IMR-90 (cell line): ENCODE data around the gene RUNX2. TPM values are rescaled to one million over a fixed set of nuclear protein-coding genes. Genes with fewer than 3 reads are reported as not detected.

Experiments used
- ATAC-seq: fragments of 200-7000 bp; cut with Tn5 transposase; 2 replicates; pipeline ENCODE4 v1.9.1; 2020; ENCODE audit warnings: low read depth, mild to moderate bottlenecking, moderate library complexity
- BruUV-seq: library from RNA; stranded (reverse); fragments of 400-500 nt; replicated peaks from 2 replicates; lab custom pipeline; 2021; lab: Mats Ljungman, UMichigan
- CTCF ChIA-PET: fragments of 300-600 bp; formaldehyde crosslinking; extraction: SDS; loops from one replicate; lab custom pipeline; 2021; ENCODE audit warnings: antibody characterized with exemption; lab: Yijun Ruan, JAX
- POLR2A ChIA-PET: fragments of 300-600 bp; sonication (Branson Sonifier 250); formaldehyde crosslinking; loops from one replicate; lab custom pipeline; 2022; ENCODE audit warnings: antibody characterized with exemption; ENCODE audit not compliant: unreplicated experiment; lab: Charles Lee
- DNase-seq: peaks from one replicate; pipeline ENCODE4 v3.0.0; 2013
- H2AFZ ChIP-seq: replicated peaks from 2 replicates; pipeline ENCODE3; 2013; ENCODE audit warnings: low read length, mild to moderate bottlenecking; ENCODE audit not compliant: poor library complexity
- H2AK5ac ChIP-seq: 2 replicates; pipeline ENCODE4 v1.6.1; 2013; ENCODE audit warnings: low read depth, low read length, inconsistent platforms
- H2AK9ac ChIP-seq: replicated peaks from 2 replicates; pipeline ENCODE3; 2013; ENCODE audit warnings: mild to moderate bottlenecking, low read depth, low read length, moderate library complexity; ENCODE audit not compliant: poor library complexity
- H2BK120ac ChIP-seq: 2 replicates; pipeline ENCODE4 v1.6.1; 2013; ENCODE audit warnings: low read depth, low read length, inconsistent platforms
- H2BK15ac ChIP-seq: 3 replicates; pipeline ENCODE4 v1.6.1; 2013; ENCODE audit warnings: low read depth, low read length, inconsistent platforms
- H2BK20ac ChIP-seq: 2 replicates; pipeline ENCODE4 v1.6.1; 2013; ENCODE audit warnings: low read depth, mild to moderate bottlenecking, inconsistent platforms, low read length, moderate library complexity
- H2BK5ac ChIP-seq: 2 replicates; pipeline ENCODE4 v1.6.1; 2013; ENCODE audit warnings: mild to moderate bottlenecking, low read depth, low read length, inconsistent platforms; ENCODE audit not compliant: poor library complexity, severe bottlenecking
- H3K14ac ChIP-seq: replicated peaks from 2 replicates; pipeline ENCODE4 v1.6.1; 2013; ENCODE audit warnings: low read depth, low read length, inconsistent platforms
- H3K18ac ChIP-seq: 2 replicates; pipeline ENCODE4 v1.6.1; 2013; ENCODE audit warnings: low read depth, low read length, control low read depth
- H3K23ac ChIP-seq: 2 replicates; pipeline ENCODE4 v1.6.1; 2013; ENCODE audit warnings: low read depth, low read length, inconsistent platforms
- H3K27ac ChIP-seq: 2 replicates; pipeline ENCODE4 v1.5.1; 2013; ENCODE audit warnings: mild to moderate bottlenecking, control low read depth, low read length; ENCODE audit not compliant: insufficient read depth
- H3K27me3 ChIP-seq: 2 replicates; pipeline ENCODE4 v1.6.1; 2013; ENCODE audit warnings: low read length; ENCODE audit not compliant: control insufficient read depth, insufficient read depth
- H3K36me3 ChIP-seq: 2 replicates; pipeline ENCODE4 v1.6.1; 2013; ENCODE audit warnings: low read length, mixed read lengths; ENCODE audit not compliant: control insufficient read depth, insufficient read depth
- H3K4ac ChIP-seq: 2 replicates; pipeline ENCODE4 v1.6.1; 2013; ENCODE audit warnings: low read depth, low read length, inconsistent platforms
- H3K4me1 ChIP-seq: 2 replicates; pipeline ENCODE4 v1.6.1; 2013; ENCODE audit warnings: low read length, mixed read lengths; ENCODE audit not compliant: control insufficient read depth, insufficient read depth
- H3K4me2 ChIP-seq: 2 replicates; pipeline ENCODE4 v1.6.1; 2013; ENCODE audit warnings: low read depth, mild to moderate bottlenecking, control low read depth, low read length, moderate library complexity
- H3K4me3 ChIP-seq: 2 replicates; pipeline ENCODE4 v1.5.1; 2013; ENCODE audit warnings: low read depth, mild to moderate bottlenecking, control low read depth, low read length, moderate library complexity; ENCODE audit not compliant: insufficient read depth
- H3K56ac ChIP-seq: 2 replicates; pipeline ENCODE4 v1.6.1; 2013; ENCODE audit warnings: low read length, inconsistent platforms; ENCODE audit not compliant: insufficient read depth; ENCODE audit errors: extremely low read depth
- H3K79me1 ChIP-seq, 2 experiments: 2 replicates each; pipeline ENCODE4 v1.6.1; 2013; ENCODE audit warnings: low read length in 2 of 2, inconsistent platforms in 1 of 2, low read depth in 1 of 2
- H3K9ac ChIP-seq: 2 replicates; pipeline ENCODE4 v1.6.1; 2013; ENCODE audit warnings: low read depth, low read length, control low read depth
- H3K9me1 ChIP-seq: 2 replicates; pipeline ENCODE4 v1.6.1; 2013; ENCODE audit warnings: low read length, inconsistent platforms; ENCODE audit not compliant: insufficient read depth
- H3K9me3 ChIP-seq: 2 replicates; pipeline ENCODE4 v1.6.1; 2013; ENCODE audit warnings: low read length; ENCODE audit not compliant: control insufficient read depth, insufficient read depth
- H4K20me1 ChIP-seq: 2 replicates; pipeline ENCODE4 v1.6.1; 2013; ENCODE audit warnings: low read length, inconsistent platforms; ENCODE audit not compliant: insufficient read depth
- H4K5ac ChIP-seq: 2 replicates; pipeline ENCODE4 v1.6.1; 2013; ENCODE audit warnings: mild to moderate bottlenecking, low read depth, low read length, control low read depth
- H4K8ac ChIP-seq, 2 experiments: 2 replicates each; pipeline ENCODE4 v1.6.1; 2013; ENCODE audit warnings: low read depth in 2 of 2, low read length in 2 of 2, control low read depth in 1 of 2, inconsistent platforms in 1 of 2
- H4K91ac ChIP-seq: 2 replicates; pipeline ENCODE4 v1.6.1; 2013; ENCODE audit warnings: low read depth, low read length, inconsistent platforms; ENCODE audit not compliant: insufficient read depth
- BHLHE40 ChIP-seq: fragments of 150-350 bp; IDR thresholded peaks from 2 replicates; pipeline ENCODE4 v1.6.1; 2016; ENCODE audit warnings: mild to moderate bottlenecking, low read depth, low read length
- CEBPB ChIP-seq: IDR thresholded peaks from 2 replicates; pipeline ENCODE4 v1.6.1; 2012; ENCODE audit warnings: low read depth, low read length, improper control_type of control experiment
- CHD1 ChIP-seq: IDR thresholded peaks from 2 replicates; pipeline ENCODE4 v1.6.1; 2012; ENCODE audit warnings: low read depth, low read length, improper control_type of control experiment
- ELK1 ChIP-seq: fragments of 150-350 bp; IDR thresholded peaks from 2 replicates; pipeline ENCODE4 v1.6.1; 2016; ENCODE audit warnings: low read depth, mild to moderate bottlenecking, low read length, moderate library complexity, borderline replicate concordance
- FOS ChIP-seq: fragments of 150-350 bp; IDR thresholded peaks from 2 replicates; pipeline ENCODE4 v1.6.1; 2016; ENCODE audit warnings: low read depth, low read length
- MAFK ChIP-seq: IDR thresholded peaks from 2 replicates; pipeline ENCODE4 v1.6.1; 2012; ENCODE audit warnings: low read depth, low read length, improper control_type of control experiment
- MAZ ChIP-seq: IDR thresholded peaks from 2 replicates; pipeline ENCODE4 v1.6.1; 2012; ENCODE audit warnings: low read depth, mild to moderate bottlenecking, low read length, improper control_type of control experiment, moderate library complexity, borderline replicate concordance
- MXI1 ChIP-seq: IDR thresholded peaks from 2 replicates; pipeline ENCODE4 v1.6.1; 2012; ENCODE audit warnings: low read depth, mild to moderate bottlenecking, low read length, moderate library complexity, borderline replicate concordance
- NFE2L2 ChIP-seq: fragments of 150-350 bp; IDR thresholded peaks from 2 replicates; pipeline ENCODE4 v1.6.1; 2016; ENCODE audit warnings: low read depth, mild to moderate bottlenecking, low read length
- POLR2A ChIP-seq: IDR thresholded peaks from 2 replicates; pipeline ENCODE4 v1.6.1; 2012; ENCODE audit warnings: mild to moderate bottlenecking, low read depth, low read length
- RAD21 ChIP-seq: IDR thresholded peaks from 2 replicates; pipeline ENCODE4 v1.6.1; 2012; ENCODE audit warnings: low read length, improper control_type of control experiment
- RCOR1 ChIP-seq: IDR thresholded peaks from 2 replicates; pipeline ENCODE4 v1.6.1; 2012; ENCODE audit warnings: mild to moderate bottlenecking, low read length, improper control_type of control experiment; ENCODE audit not compliant: insufficient replicate concordance
- RFX5 ChIP-seq: IDR thresholded peaks from 2 replicates; pipeline ENCODE4 v1.8.0; 2012; ENCODE audit warnings: low read depth, mild to moderate bottlenecking, low read length, moderate library complexity
- SMC3 ChIP-seq: fragments of 150-350 bp; IDR thresholded peaks from 2 replicates; pipeline ENCODE4 v1.6.1; 2016; ENCODE audit warnings: low read depth, mild to moderate bottlenecking, antibody characterized with exemption, low read length, moderate library complexity
- USF2 ChIP-seq: fragments of 150-350 bp; IDR thresholded peaks from 2 replicates; pipeline ENCODE4 v1.6.1; 2017; ENCODE audit warnings: mild to moderate bottlenecking, antibody characterized with exemption, low read length, low read depth
- WGBS, 2 experiments: methylation state at CpG; one replicate each; pipeline versions ENCODE4 v1.1.5 to v1.1.7; 2013; ENCODE audit warnings: missing lambda C conversion rate in 2 of 2; ENCODE audit not compliant: insufficient read length in 1 of 2; ENCODE audit errors: extremely low coverage in 2 of 2; 5-methylcytosine and 5-hydroxymethylcytosine counted together
- dilution Hi-C: fragments of 300-500 bp; cut with HindIII; formaldehyde crosslinking; loops from one replicate; pipeline ENCODE4 v1.14.3; 2018; ENCODE audit warnings: low sequenced_read_pairs; ENCODE audit not compliant: unreplicated experiment
- in situ Hi-C: fragments of 300-500 bp; cut with MboI; formaldehyde crosslinking; loops from 3 replicates; pipeline ENCODE4 v1.14.3; 2019; ENCODE audit warnings: low sequenced_read_pairs, inconsistent platforms, mixed read lengths
- intact Hi-C: fragments of 100-400 bp; cut with micrococcal nuclease; formaldehyde crosslinking; loops from 2 replicates; pipeline ENCODE4 v1.10.0; 2022
- polyA plus RNA-seq, 3 experiments: library from polyadenylated mRNA; depleted of rRNA; stranded (reverse); fragments of >200 nt; gene quantifications; 2 replicates each; pipeline ENCODE4 v1.2.3, GENCODE V29; 2012; ENCODE audit warnings: low replicate concordance in 1 of 3
- total RNA-seq: library from RNA; depleted of rRNA; stranded (reverse); fragments of >200 nt; gene quantifications from 2 replicates; pipeline ENCODE4 v1.2.3, GENCODE V29; 2012
- TF ChIP-seq, protein P1 (sequence below): conservative IDR thresholded peaks from 2 replicates; pipeline ENCODE4 v1.5.1; 2012; ENCODE audit warnings: mild to moderate bottlenecking, low read depth, low read length, improper control_type of control experiment

Gene RUNX2
- total and polyA plus RNA-seq, 2 of the 4 experiments (the other 2 are of a cell fraction): 2.3 to 4.7 TPM

DNA sequence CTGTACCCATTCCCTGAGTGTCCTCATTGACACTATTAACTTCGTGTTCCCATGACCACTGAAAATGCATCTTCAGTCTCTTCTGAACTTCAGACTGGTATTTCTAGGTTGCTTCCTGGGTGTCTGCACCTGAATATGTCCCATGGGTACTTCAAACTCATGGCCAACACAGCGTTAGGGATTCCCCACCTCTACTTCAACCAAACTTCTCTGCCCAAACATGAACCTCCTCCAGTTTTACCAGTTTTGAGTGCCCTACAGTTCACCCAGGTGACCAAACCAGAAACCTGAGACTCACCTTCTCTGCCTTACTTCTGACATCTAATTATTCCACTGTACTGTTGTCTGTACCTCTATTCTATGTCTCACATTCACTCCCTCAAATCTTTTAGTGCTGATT lies 149.1 kb downstream of the RUNX2 start:
- H3K56ac ChIP-seq: no peak overlapping the region
- POLR2A ChIA-PET: no interaction called here
- peak overlapping the region; percentile 50; the same call in 2 of the 3 replicates for H2BK15ac ChIP-seq
- no peaks in the 10 kb centered on the region for H3K9me3 ChIP-seq
- H2AFZ ChIP-seq: no peak overlapping the region
- no peak overlapping the region for H3K9ac ChIP-seq
- no TSS peak for BruUV-seq
- H3K4me1 ChIP-seq: peaks cover 9% of the 10 kb centered on the region
- in situ Hi-C loops: no loop called here
- H2BK20ac ChIP-seq: peak overlapping the region; percentile 22; the same call in 1 of the 2 replicates
- H3K4ac ChIP-seq: no peak overlapping the region
- intact Hi-C loops: no loop called here
- H3K4me3 ChIP-seq: no peak overlapping the region
- peaks cover 5 to 55% of the 10 kb centered on the region in 2 experiments; a peak in 2 of 4 replicates for H3K79me1 ChIP-seq
- no peak for ATAC-seq
- peaks cover 3% of the 10 kb centered on the region; the same call in 1 of the 2 replicates for H3K9me1 ChIP-seq
- TF ChIP-seq MXI1 (no peak), ELK1 (no peak), MAFK (no peak), MAZ (no peak), USF2 (no peak), FOS (no peak), CHD1 (no peak), RCOR1 (no peak), RAD21 (no peak), SMC3 (no peak), CEBPB (no peak), POLR2A (no peak), BHLHE40 (no peak), NFE2L2 (no peak), RFX5 (no peak)
- TF ChIP-seq, protein P1, sequence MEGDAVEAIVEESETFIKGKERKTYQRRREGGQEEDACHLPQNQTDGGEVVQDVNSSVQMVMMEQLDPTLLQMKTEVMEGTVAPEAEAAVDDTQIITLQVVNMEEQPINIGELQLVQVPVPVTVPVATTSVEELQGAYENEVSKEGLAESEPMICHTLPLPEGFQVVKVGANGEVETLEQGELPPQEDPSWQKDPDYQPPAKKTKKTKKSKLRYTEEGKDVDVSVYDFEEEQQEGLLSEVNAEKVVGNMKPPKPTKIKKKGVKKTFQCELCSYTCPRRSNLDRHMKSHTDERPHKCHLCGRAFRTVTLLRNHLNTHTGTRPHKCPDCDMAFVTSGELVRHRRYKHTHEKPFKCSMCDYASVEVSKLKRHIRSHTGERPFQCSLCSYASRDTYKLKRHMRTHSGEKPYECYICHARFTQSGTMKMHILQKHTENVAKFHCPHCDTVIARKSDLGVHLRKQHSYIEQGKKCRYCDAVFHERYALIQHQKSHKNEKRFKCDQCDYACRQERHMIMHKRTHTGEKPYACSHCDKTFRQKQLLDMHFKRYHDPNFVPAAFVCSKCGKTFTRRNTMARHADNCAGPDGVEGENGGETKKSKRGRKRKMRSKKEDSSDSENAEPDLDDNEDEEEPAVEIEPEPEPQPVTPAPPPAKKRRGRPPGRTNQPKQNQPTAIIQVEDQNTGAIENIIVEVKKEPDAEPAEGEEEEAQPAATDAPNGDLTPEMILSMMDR: no peak
- H3K23ac ChIP-seq: no peak overlapping the region
- WGBS, 2 experiments: 100% methylated on average over 1 of the region's 2 CpGs; no CpG with 5 or more reads in 1 of the 2 experiments
- no peak overlapping the region for H2BK5ac ChIP-seq
- CTCF ChIA-PET: no interaction called here
- H3K4me2 ChIP-seq: no peak overlapping the region
- no peak overlapping the region for H2AK9ac ChIP-seq
- H3K36me3 ChIP-seq: no peaks in the 10 kb centered on the region
- H2BK120ac ChIP-seq: no peak overlapping the region
- H3K14ac ChIP-seq: no peak overlapping the region
- peak overlapping the region; percentile 15; the same call in 1 of the 2 replicates for H2AK5ac ChIP-seq
- no peak overlapping the region for H3K18ac ChIP-seq
- H4K8ac ChIP-seq: no peak overlapping the region
- H4K5ac ChIP-seq: no peak overlapping the region
- H3K27ac ChIP-seq: no peak overlapping the region
- H3K27me3 ChIP-seq: no peaks in the 10 kb centered on the region
- H4K20me1 ChIP-seq: no peaks in the 10 kb centered on the region
- DNase-seq: no peak
- dilution Hi-C loops: no loop called here
- H4K91ac ChIP-seq: no peak overlapping the region
